Smooth muscle cell (in vitro differentiated cells): ENCODE measurements around the gene ESRRA. TPM values are rescaled to one million over a fixed set of nuclear protein-coding genes. Genes with fewer than 3 reads are reported as not detected.

Experiments used
- DNase-seq: peaks from one replicate; lab custom pipeline; 2025; ENCODE audit not compliant: unreplicated experiment; lab: John Stamatoyannopoulos, UW
- H2AFZ ChIP-seq: fragments of 200-600 bp; sonication (generic); 2 replicates; pipeline ENCODE4 v1.6.0; 2016; ENCODE audit warnings: antibody characterized with exemption, low read depth, mild to moderate bottlenecking
- H3F3A ChIP-seq: fragments of 200-600 bp; sonication (generic); 2 replicates; pipeline ENCODE4 v1.6.0; 2017; ENCODE audit warnings: antibody characterized with exemption, low read depth
- H3K27ac ChIP-seq: fragments of 200-600 bp; sonication (generic); 2 replicates; pipeline ENCODE4 v1.5.1; 2016; ENCODE audit warnings: low read depth, mild to moderate bottlenecking
- H3K27me3 ChIP-seq: fragments of 200-600 bp; sonication (generic); 2 replicates; pipeline ENCODE4 v1.6.1; 2016; ENCODE audit warnings: low read depth, mild to moderate bottlenecking
- H3K36me3 ChIP-seq: fragments of 200-600 bp; sonication (generic); 2 replicates; pipeline ENCODE4 v1.5.1; 2016; ENCODE audit warnings: low read depth
- H3K4me1 ChIP-seq: fragments of 200-600 bp; sonication (generic); 2 replicates; pipeline ENCODE4 v1.5.1; 2016; ENCODE audit warnings: low read depth
- H3K4me2 ChIP-seq: fragments of 200-600 bp; sonication (generic); 2 replicates; pipeline ENCODE4 v1.6.0; 2016; ENCODE audit warnings: mild to moderate bottlenecking
- H3K4me3 ChIP-seq: fragments of 200-600 bp; sonication (generic); 2 replicates; pipeline ENCODE4 v1.5.1; 2016; ENCODE audit warnings: mild to moderate bottlenecking
- H3K79me2 ChIP-seq: fragments of 200-600 bp; sonication (generic); 2 replicates; pipeline ENCODE4 v1.6.0; 2016; ENCODE audit warnings: low read depth, mild to moderate bottlenecking
- H3K9ac ChIP-seq: fragments of 200-600 bp; sonication (generic); 2 replicates; pipeline ENCODE4 v1.6.0; 2016; ENCODE audit warnings: low read depth
- H3K9me3 ChIP-seq: fragments of 200-600 bp; sonication (generic); replicated peaks from 2 replicates; pipeline ENCODE4 v1.5.1; 2016; ENCODE audit warnings: low read depth
- H4K20me1 ChIP-seq: fragments of 200-600 bp; sonication (generic); 2 replicates; pipeline ENCODE4 v1.6.0; 2016; ENCODE audit warnings: low read depth
- CTCF ChIP-seq: fragments of 200-600 bp; sonication (generic); IDR thresholded peaks from 2 replicates; pipeline ENCODE4 v1.5.1; 2017; ENCODE audit warnings: borderline replicate concordance, mild to moderate bottlenecking, antibody characterized with exemption; ENCODE audit not compliant: insufficient read depth, poor library complexity, severe bottlenecking
- whole genome bisulfite sequencing: methylation state at CpG from one replicate; pipeline ENCODE4 v1.1.7; 2016; ENCODE audit warnings: low lambda C conversion rate; 5-methylcytosine and 5-hydroxymethylcytosine counted together
- polyA plus RNA-seq: library from polyadenylated mRNA; unstranded; fragments of >200 nt; fragmentation: Nextera tagmentation; extraction: Ambion mirVana; gene quantifications from 2 replicates; pipeline ENCODE4 v1.2.1, GENCODE V29; 2016
- total RNA-seq: library from RNA; depleted of rRNA; stranded (reverse); fragments of >200 nt; gene quantifications from 2 replicates; pipeline ENCODE4 v1.2.3, GENCODE V29; 2014

ESRRA gene
- total and polyA plus RNA-seq, 2 experiments from 2014 or later: 8.0 to 16.7 TPM

GRCh38 chr11:64267207-64267945 is 37.9 kb upstream of the ESRRA start:
- Histone ChIP-seq H3K4me1 (peaks cover 8% of the 10 kb centered on the region), H2AFZ (no peak overlapping the region), H3K9me3 (no peaks in the 10 kb centered on the region), H3K36me3 (no peaks in the 10 kb centered on the region), H3K27ac (no peak overlapping the region), H4K20me1 (no peaks in the 10 kb centered on the region), H3K79me2 (no peaks in the 10 kb centered on the region), H3K4me3 (no peak overlapping the region), H3K4me2 (no peak overlapping the region), H3K9ac (no peak overlapping the region), H3F3A (peaks cover 12% of the 10 kb centered on the region), H3K27me3 (no peaks in the 10 kb centered on the region)
- no peak for TF ChIP-seq CTCF
- DNase-seq: no peak
- 87% methylated on average over 13 of the region's 27 CpGs for WGBS

GRCh38 chr11:64268025-64268892 is 37.1 kb upstream of the ESRRA start:
- Histone ChIP-seq H3K36me3 (no peaks in the 10 kb centered on the region), H3K79me2 (no peaks in the 10 kb centered on the region), H3K9ac (peak overlapping the region; percentile 85), H4K20me1 (no peaks in the 10 kb centered on the region), H2AFZ (no peak overlapping the region), H3K27me3 (no peaks in the 10 kb centered on the region), H3K4me1 (peaks cover 8% of the 10 kb centered on the region), H3K9me3 (no peaks in the 10 kb centered on the region), H3K4me2 (peak overlapping the region; percentile 86), H3K27ac (peak overlapping the region; percentile 91), H3F3A (peaks cover 12% of the 10 kb centered on the region), H3K4me3 (peak overlapping the region; percentile 62)
- no peak for DNase-seq
- 75% methylated on average over 21 of the region's 23 CpGs for WGBS
- no peak for TF ChIP-seq CTCF

DNA sequence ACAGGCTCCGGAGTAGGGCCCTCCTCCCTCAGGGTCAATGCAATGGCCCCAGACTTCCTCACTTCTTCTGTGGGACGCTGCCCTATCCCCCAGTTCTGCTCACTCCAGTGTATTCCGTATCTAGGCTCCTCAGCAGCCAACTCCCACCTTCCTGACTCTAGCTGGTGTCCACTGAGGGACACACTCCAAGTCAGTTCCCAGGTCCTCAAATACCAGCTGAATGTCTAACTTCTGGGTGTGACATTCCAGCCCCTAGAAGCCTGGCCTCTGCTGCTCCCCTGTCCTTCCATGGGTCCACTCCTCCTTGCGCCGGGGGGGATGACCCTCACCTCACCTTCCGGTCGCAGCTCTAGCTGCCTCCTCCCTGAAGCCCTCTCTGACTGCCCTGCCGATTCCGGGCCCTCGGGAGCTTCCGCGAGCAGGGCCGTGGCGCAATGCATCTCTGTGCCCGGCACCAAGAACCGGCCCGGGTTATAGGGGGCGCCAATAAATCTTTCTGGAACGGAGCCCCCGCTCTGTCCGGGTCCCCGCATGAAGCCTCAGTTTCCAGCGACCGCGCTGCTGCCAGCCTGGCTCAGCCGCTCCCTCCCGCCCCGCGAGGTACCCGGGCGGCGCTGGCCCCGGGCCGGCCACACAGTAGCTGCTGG is 36.3 kb upstream of the ESRRA start:
- H3K4me1 ChIP-seq: peaks cover 8% of the 10 kb centered on the region
- peak overlapping the region; percentile 86 for H3K4me2 ChIP-seq
- WGBS: 1% methylated on average over 34 of the region's 34 CpGs
- H2AFZ ChIP-seq: peak overlapping the region; percentile 47
- no peaks in the 10 kb centered on the region for H3K36me3 ChIP-seq
- H4K20me1 ChIP-seq: no peaks in the 10 kb centered on the region
- peak overlapping the region; percentile 85 for H3K9ac ChIP-seq
- peak overlapping the region; percentile 91 for H3K27ac ChIP-seq
- no peaks in the 10 kb centered on the region for H3K27me3 ChIP-seq
- peak overlapping the region; percentile 62 for H3K4me3 ChIP-seq
- H3K9me3 ChIP-seq: no peaks in the 10 kb centered on the region
- TF ChIP-seq CTCF: no peak
- DNase-seq: no peak
- no peaks in the 10 kb centered on the region for H3K79me2 ChIP-seq
- peaks cover 12% of the 10 kb centered on the region for H3F3A ChIP-seq
